H1 (cell line): ENCODE measurements around the gene MAPK11. TPM values are rescaled to one million over a fixed set of nuclear protein-coding genes. Genes with fewer than 3 reads are reported as not detected.

Source experiments
- CTCF ChIA-PET: fragments of 300-600 bp; sonication (Branson Sonifier 250); formaldehyde crosslinking; loops from one replicate; lab custom pipeline; 2021; ENCODE audit not compliant: partially characterized antibody; lab: Charles Lee
- POLR2A ChIA-PET: fragments of 300-600 bp; sonication (Branson Sonifier 250); formaldehyde crosslinking; loops from one replicate; lab custom pipeline; 2021; ENCODE audit warnings: inconsistent platforms; ENCODE audit not compliant: partially characterized antibody; lab: Charles Lee
- DNase-seq, 2 experiments: peaks; one replicate each; pipeline versions ENCODE4 v3.0.0 to v3.0.0-alpha.2; 2010 to 2022; ENCODE audit warnings: low spot score in 2 of 2, low read depth in 1 of 2, mixed read lengths in 1 of 2
- FAIRE-seq: peaks from 2 replicates; lab custom pipeline; 2011; peaks lifted over from hg19 to GRCh38; lab: Jason Lieb, UNC
- H2AFZ ChIP-seq: 2 replicates; pipeline ENCODE4 v1.8.1; 2012; ENCODE audit warnings: low read length, inconsistent platforms
- H2AK5ac ChIP-seq: 2 replicates; pipeline ENCODE4 v1.6.1; 2013; ENCODE audit warnings: low read depth, low read length
- H2BK120ac ChIP-seq: replicated peaks from 2 replicates; pipeline ENCODE3; 2013; ENCODE audit warnings: low read depth, low read length, inconsistent platforms
- H2BK12ac ChIP-seq: 2 replicates; pipeline ENCODE4 v1.6.1; 2013; ENCODE audit warnings: low read depth, low read length
- H2BK15ac ChIP-seq: 2 replicates; pipeline ENCODE4 v1.6.1; 2013; ENCODE audit warnings: low read length
- H2BK20ac ChIP-seq: 2 replicates; pipeline ENCODE4 v1.6.1; 2013; ENCODE audit warnings: low read length
- H2BK5ac ChIP-seq: 2 replicates; pipeline ENCODE4 v1.6.1; 2013; ENCODE audit warnings: low read depth, low read length
- H3K14ac ChIP-seq: 2 replicates; pipeline ENCODE4 v1.6.1; 2013; ENCODE audit warnings: inconsistent platforms; ENCODE audit not compliant: insufficient read length
- H3K18ac ChIP-seq: 2 replicates; pipeline ENCODE4 v1.6.1; 2013; ENCODE audit warnings: low read length; ENCODE audit errors: extremely low read depth
- H3K23ac ChIP-seq: 2 replicates; pipeline ENCODE4 v1.6.1; 2013; ENCODE audit warnings: inconsistent platforms; ENCODE audit not compliant: insufficient read length
- H3K23me2 ChIP-seq: 2 replicates; pipeline ENCODE4 v1.6.1; 2013; ENCODE audit warnings: low read depth, low read length
- H3K27ac ChIP-seq: 2 replicates; pipeline ENCODE4 v1.6.1; 2011; ENCODE audit warnings: low read depth, low read length, inconsistent platforms
- H3K27me3 ChIP-seq, 4 experiments: replicated peaks in 1 of 4; 1 replicate in 1 of 4; 2 replicates in 3 of 4; pipeline versions ENCODE4 v1.6.1 to v1.8.1; 2011 to 2013; ENCODE audit warnings: low read length in 3 of 4, mild to moderate bottlenecking in 3 of 4, inconsistent platforms in 2 of 4, mixed read lengths in 2 of 4, moderate library complexity in 1 of 4; ENCODE audit not compliant: control insufficient read depth in 3 of 4, insufficient read depth in 3 of 4; ENCODE audit errors: extremely low read depth in 1 of 4
- H3K36me3 ChIP-seq, 4 experiments: 2 replicates each; pipeline versions ENCODE4 v1.6.1 to v1.8.1; 2011 to 2013; ENCODE audit warnings: mild to moderate bottlenecking in 4 of 4, low read length in 3 of 4, moderate library complexity in 2 of 4, control low read depth in 1 of 4, inconsistent platforms in 1 of 4; ENCODE audit not compliant: insufficient read depth in 4 of 4, control insufficient read depth in 2 of 4
- H3K4ac ChIP-seq: replicated peaks from 2 replicates; pipeline ENCODE3; 2013; ENCODE audit warnings: low read length, low read depth, mixed read lengths, inconsistent platforms; ENCODE audit not compliant: insufficient read length
- H3K4me1 ChIP-seq, 4 experiments: replicated peaks in 1 of 4; 1 replicate in 1 of 4; 2 replicates in 3 of 4; pipeline versions ENCODE4 v1.6.1 to v1.8.1; 2011 to 2013; ENCODE audit warnings: low read length in 3 of 4, inconsistent platforms in 2 of 4, mixed read lengths in 1 of 4; ENCODE audit not compliant: insufficient read depth in 4 of 4, control insufficient read depth in 3 of 4
- H3K4me2 ChIP-seq, 2 experiments: 2 replicates each; pipeline versions ENCODE4 v1.6.1 to v1.8.1; 2011 to 2013; ENCODE audit warnings: low read depth in 2 of 2, low read length in 2 of 2, control low read depth in 1 of 2, inconsistent platforms in 1 of 2, mild to moderate bottlenecking in 1 of 2; ENCODE audit not compliant: insufficient read depth in 1 of 2
- H3K4me3 ChIP-seq, 4 experiments: fragments of 200-600, 300-600 bp in 1 of 4; sonication (generic), shearing (Covaris generic), sonication (Bioruptor Twin) in 1 of 4; 2 replicates each; pipeline versions ENCODE4 v1.5.1 to v1.8.1; 2011 to 2016; ENCODE audit warnings: low read length in 4 of 4, low read depth in 3 of 4, control low read depth in 2 of 4, inconsistent platforms in 2 of 4, mild to moderate bottlenecking in 2 of 4, mixed read lengths in 1 of 4, moderate library complexity in 1 of 4; ENCODE audit not compliant: insufficient read depth in 2 of 4; ENCODE audit errors: extremely low read depth in 1 of 4
- H3K56ac ChIP-seq: replicated peaks from 2 replicates; pipeline ENCODE3; 2013; ENCODE audit warnings: low read depth, mild to moderate bottlenecking, mixed read lengths, low read length, inconsistent platforms; ENCODE audit not compliant: insufficient read length
- H3K79me1 ChIP-seq: 2 replicates; pipeline ENCODE4 v1.6.1; 2013; ENCODE audit warnings: low read depth, low read length, control low read depth
- H3K79me2 ChIP-seq, 2 experiments: 2 replicates each; pipeline versions ENCODE4 v1.6.1 to v1.8.1; 2012 to 2013; ENCODE audit warnings: low read length in 2 of 2, mild to moderate bottlenecking in 2 of 2, inconsistent platforms in 1 of 2; ENCODE audit not compliant: insufficient read depth in 2 of 2, control insufficient read depth in 1 of 2
- H3K9ac ChIP-seq, 4 experiments: replicated peaks in 1 of 4; 1 replicate in 1 of 4; 2 replicates in 3 of 4; pipeline versions ENCODE4 v1.6.1 to v1.8.1; 2011 to 2013; ENCODE audit warnings: low read depth in 3 of 4, low read length in 3 of 4, control low read depth in 2 of 4, mild to moderate bottlenecking in 2 of 4, moderate library complexity in 2 of 4, inconsistent platforms in 1 of 4; ENCODE audit errors: extremely low read depth in 1 of 4
- H3K9me3 ChIP-seq, 2 experiments: 2 replicates each; pipeline versions ENCODE4 v1.6.1 to v1.8.1; 2012 to 2013; ENCODE audit warnings: mild to moderate bottlenecking in 2 of 2, moderate library complexity in 2 of 2, control low read depth in 1 of 2, inconsistent platforms in 1 of 2, low read depth in 1 of 2, low read length in 1 of 2, mixed read lengths in 1 of 2; ENCODE audit not compliant: insufficient read depth in 2 of 2
- H4K20me1 ChIP-seq, 2 experiments: replicated peaks in 1 of 2; 2 replicates each; pipeline versions ENCODE3 to v1.8.1; 2011 to 2013; ENCODE audit warnings: inconsistent platforms in 2 of 2, low read length in 2 of 2, mild to moderate bottlenecking in 1 of 2; ENCODE audit not compliant: insufficient read depth in 2 of 2, control insufficient read depth in 1 of 2
- H4K5ac ChIP-seq: 2 replicates; pipeline ENCODE4 v1.6.1; 2013; ENCODE audit warnings: low read length, low read depth, mixed read lengths, inconsistent platforms; ENCODE audit not compliant: insufficient read length
- H4K8ac ChIP-seq: 2 replicates; pipeline ENCODE4 v1.8.0; 2013; ENCODE audit warnings: mild to moderate bottlenecking, moderate library complexity, low read length, inconsistent platforms; ENCODE audit not compliant: insufficient read depth; ENCODE audit errors: extremely low read depth
- H4K91ac ChIP-seq: replicated peaks from 2 replicates; pipeline ENCODE3; 2013; ENCODE audit warnings: low read length, mixed read lengths, inconsistent platforms; ENCODE audit not compliant: insufficient read length
- HDAC2 ChIP-seq, 2 experiments: fragments of 300-600 bp in 1 of 2; sonication (generic) in 1 of 2; IDR thresholded peaks; 2 replicates each; pipeline ENCODE4 v1.6.1; 2011 to 2012; ENCODE audit warnings: low read depth in 2 of 2, low read length in 2 of 2, mild to moderate bottlenecking in 2 of 2, moderate library complexity in 2 of 2, borderline replicate concordance in 1 of 2, inconsistent platforms in 1 of 2
- PHF8 ChIP-seq: fragments of 200-600 bp; sonication (generic); conservative IDR thresholded peaks from 2 replicates; pipeline ENCODE4 v1.7.1; 2012; ENCODE audit warnings: low read depth, mild to moderate bottlenecking, inconsistent platforms, low read length, moderate library complexity
- TAF7 ChIP-seq: optimal IDR thresholded peaks from 2 replicates; pipeline ENCODE3; 2011; ENCODE audit warnings: low read depth, mild to moderate bottlenecking, inconsistent platforms, low read length, moderate library complexity, borderline replicate concordance
- TCF12 ChIP-seq: IDR thresholded peaks from 2 replicates; pipeline ENCODE4 v1.6.1; 2011; ENCODE audit warnings: low read depth, mild to moderate bottlenecking, low read length
- WGBS, 2 experiments: shearing (Covaris generic) in 1 of 2; methylation state at CpG; one replicate each; pipeline versions ENCODE4 v1.1.6 to v1.1.7; 2013 to 2015; ENCODE audit warnings: low lambda C conversion rate in 2 of 2, mixed read lengths in 2 of 2, inconsistent platforms in 1 of 2, low coverage in 1 of 2, missing lambda C conversion rate in 1 of 2; ENCODE audit not compliant: insufficient replicate concordance in 2 of 2, insufficient coverage in 1 of 2, insufficient read length in 1 of 2; ENCODE audit errors: extremely low coverage in 1 of 2, missing lambda C conversion rate in 1 of 2; 5-methylcytosine and 5-hydroxymethylcytosine counted together
- polyA plus RNA-seq, 7 experiments: library from polyadenylated mRNA; depleted of rRNA in 3 of 7; stranded (reverse) in 5 of 7; unstranded in 2 of 7; fragments of >200 nt in 5 of 7; fragments of 200-250 nt in 2 of 7; gene quantifications; 1 replicate in 5 of 7; 2 replicates in 1 of 7; 4 replicates in 1 of 7; pipeline versions ENCODE4 v1.2.1 to v1.2.3, GENCODE V29; 2011 to 2013; ENCODE audit warnings: missing spikeins in 2 of 7, mixed read lengths in 2 of 7
- total RNA-seq: library from RNA; stranded (reverse); fragmentation: NEBNext Ultra II Directional; extraction: Animal tissue kit (Norgen Biotek cat#: 25700); gene quantifications from 2 replicates; pipeline ENCODE4 v1.2.1, GENCODE V29; 2021

MAPK11 gene
- total and polyA plus RNA-seq, 2 of the 8 experiments (the other 6 are each of a cell fraction or from before 2014, with no cell fraction given), result 0.70 to 1.5 TPM

- Histone ChIP-seq H3K56ac (no peak overlapping the region), H3K23me2 (0 out of 2 replicates have a peak, but pooled peaks cover 2% of the 10 kb centered on the region), H3K79me2 (peaks cover under 1 to 41% of the 10 kb centered on the region in 2 experiments; a peak in 3 of 4 replicates), H2BK15ac (no peak overlapping the region), H3K4ac (no peak overlapping the region), H3K4me1 (peaks cover 0 to 11% (median 3%) of the 10 kb centered on the region in 4 experiments; a peak in 6 of 7 replicates), H3K4me3 (no peak overlapping the region), H3K9ac (no peak overlapping the region), H2BK12ac (no peak overlapping the region), H3K27me3 (no peaks in the 10 kb centered on the region), H2BK120ac (no peak overlapping the region), H3K18ac (no peak overlapping the region), H3K9me3 (no peaks in the 10 kb centered on the region; a peak in 1 of 4 replicates), H4K20me1 (peaks cover 4 to 27% of the 10 kb centered on the region in 2 experiments), H3K27ac (no peak overlapping the region), H4K91ac (no peak overlapping the region), H2AFZ (no peak overlapping the region), H3K79me1 (peaks cover 21% of the 10 kb centered on the region), H2BK5ac (no peak overlapping the region), H2AK5ac (no peak overlapping the region), H4K5ac (no peak overlapping the region), H3K36me3 (no peaks in the 10 kb centered on the region; a peak in 1 of 8 replicates), H2BK20ac (no peak overlapping the region), H3K14ac (no peak overlapping the region), H4K8ac (no peak overlapping the region), H3K4me2 (no peak overlapping the region), H3K23ac (no peak overlapping the region)
- DNase-seq (no peak), FAIRE-seq (no peak)
- WGBS, 2 experiments, result 92% methylated on average over 9 of the region's 9 CpGs; no CpG with 5 or more reads in 1 of the 2 experiments
- ChIA-PET CTCF (interaction anchor here (0.7 to 8.7 kb wide), 6 partner anchors 8 to 171 kb away, joined by 3 to 77 read pairs (median 4); no protein-coding TSS in a partner anchor), POLR2A (interaction anchor here (0.7 to 1.0 kb wide), 2 partner anchors 42 to 288 kb away, joined by 3 to 4 read pairs; no protein-coding TSS in a partner anchor)
- TF ChIP-seq TAF7, result no peak
- TF ChIP-seq PHF8, result no peak
- no peak for TF ChIP-seq HDAC2 (IDR thresholded peaks at IDR 0.05; ENCODE audit: borderline replicate concordance in 1 of 2, low read depth in 2 of 2, low read length in 2 of 2)
- no peak for TF ChIP-seq TCF12
These were observed 31.4 kb downstream of the MAPK11 start for GRCh38 chr22:50238755-50239154.
